OCI-LY1 (cell line): ENCODE data around the gene STAC.

ENCODE experiments used
- EZH2 ChIP-seq: fragments of 200-600 bp; sonication (generic), shearing (Covaris generic); IDR thresholded peaks from 2 replicates; pipeline ENCODE4 v1.8.0; 2017; ENCODE audit warnings: borderline replicate concordance, mixed run types, mild to moderate bottlenecking, antibody characterized with exemption, low read length, moderate library complexity, mixed read lengths
- TF ChIP-seq, protein P1 (sequence below): fragments of 200-600 bp; sonication (generic), shearing (Covaris generic); IDR thresholded peaks from 2 replicates; pipeline ENCODE4 v1.5.1; 2017; ENCODE audit warnings: mild to moderate bottlenecking, antibody characterized with exemption, low read length, moderate library complexity, mixed read lengths

DNA sequence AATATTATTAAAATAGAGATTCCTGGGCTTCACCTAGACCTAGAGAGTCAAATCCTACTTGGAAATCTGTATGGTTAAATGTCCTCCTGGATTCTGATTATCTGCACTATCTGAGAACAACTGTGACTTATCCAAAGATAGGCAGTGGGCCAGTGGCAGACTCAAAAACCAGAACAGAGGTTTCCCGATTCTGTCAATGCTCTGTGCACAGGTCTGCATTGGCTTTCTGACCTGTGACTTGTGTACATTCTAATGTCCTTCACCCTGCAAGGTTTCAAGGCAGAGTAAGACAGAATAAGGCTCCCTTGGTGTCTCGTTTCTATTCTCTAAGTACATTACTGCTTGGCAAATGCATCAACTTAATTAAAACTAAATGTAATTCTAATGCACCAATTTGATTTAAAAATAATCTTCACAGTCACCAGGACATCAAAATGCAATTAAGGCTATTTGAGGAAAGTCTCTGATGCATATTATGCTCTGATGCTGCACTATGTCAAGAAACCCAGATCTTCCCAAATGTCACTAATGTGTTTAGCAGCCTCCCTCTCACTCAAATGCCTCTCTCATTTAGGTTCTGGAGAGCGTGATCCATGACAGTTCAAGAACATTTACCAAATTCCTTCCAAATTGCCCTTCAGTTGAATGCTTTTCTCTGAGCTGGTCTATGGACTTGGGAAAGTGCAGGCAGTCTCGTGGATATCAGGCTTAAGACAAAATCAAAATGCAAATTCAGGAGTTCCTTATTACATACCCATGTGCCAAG lies 140.1 kb downstream of the STAC start:
- TF ChIP-seq, protein P1, sequence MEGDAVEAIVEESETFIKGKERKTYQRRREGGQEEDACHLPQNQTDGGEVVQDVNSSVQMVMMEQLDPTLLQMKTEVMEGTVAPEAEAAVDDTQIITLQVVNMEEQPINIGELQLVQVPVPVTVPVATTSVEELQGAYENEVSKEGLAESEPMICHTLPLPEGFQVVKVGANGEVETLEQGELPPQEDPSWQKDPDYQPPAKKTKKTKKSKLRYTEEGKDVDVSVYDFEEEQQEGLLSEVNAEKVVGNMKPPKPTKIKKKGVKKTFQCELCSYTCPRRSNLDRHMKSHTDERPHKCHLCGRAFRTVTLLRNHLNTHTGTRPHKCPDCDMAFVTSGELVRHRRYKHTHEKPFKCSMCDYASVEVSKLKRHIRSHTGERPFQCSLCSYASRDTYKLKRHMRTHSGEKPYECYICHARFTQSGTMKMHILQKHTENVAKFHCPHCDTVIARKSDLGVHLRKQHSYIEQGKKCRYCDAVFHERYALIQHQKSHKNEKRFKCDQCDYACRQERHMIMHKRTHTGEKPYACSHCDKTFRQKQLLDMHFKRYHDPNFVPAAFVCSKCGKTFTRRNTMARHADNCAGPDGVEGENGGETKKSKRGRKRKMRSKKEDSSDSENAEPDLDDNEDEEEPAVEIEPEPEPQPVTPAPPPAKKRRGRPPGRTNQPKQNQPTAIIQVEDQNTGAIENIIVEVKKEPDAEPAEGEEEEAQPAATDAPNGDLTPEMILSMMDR: no peak
- TF ChIP-seq EZH2: no peak
